T-helper 2 cell treated with Interferon-gamma antibody and Interleukin-4, amounts not matched to agents 100 ng/mL and 5 ng/mL, for 36 hours (primary cell): ENCODE results near the gene SURF4. TPM values are rescaled to one million over a fixed set of nuclear protein-coding genes. Genes with fewer than 3 reads are reported as not detected.
"Not testable (repeated sequence)": the region's sequence is repeated elsewhere in the genome, so short reads cannot be mapped to it uniquely, and the experiment has no call there.

Source experiments
- intact Hi-C: fragments of 100-400 bp; cut with micrococcal nuclease; formaldehyde crosslinking; loops from one replicate; pipeline ENCODE4 v1.15.1; 2023
- total RNA-seq: library from RNA; stranded (reverse); gene quantifications from 2 replicates; pipeline ENCODE4 v1.2.3, GENCODE V29; 2022

SURF4 gene
- total RNA-seq, 1 donor from 2014 or later = 205 TPM

DNA sequence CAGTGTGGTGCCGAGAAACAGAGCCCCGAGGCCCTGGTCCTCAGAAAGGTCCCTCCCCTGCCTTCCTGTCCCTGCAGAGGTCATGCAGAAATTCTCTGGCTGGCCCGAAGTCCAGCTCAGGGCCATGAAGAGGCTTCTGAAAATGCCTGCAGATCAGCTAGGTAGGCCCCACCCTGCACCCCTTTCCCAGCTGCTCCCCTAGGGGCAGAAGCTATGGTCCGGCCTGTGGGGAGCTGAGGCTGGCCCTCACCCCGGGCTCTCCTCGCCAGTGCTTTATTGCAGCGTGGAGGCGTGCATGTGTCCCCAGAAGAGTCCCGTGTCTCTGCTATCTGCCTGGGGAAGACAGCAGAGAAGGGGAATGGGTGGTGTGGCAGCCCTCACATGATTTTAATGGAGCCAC, 22.0 kb upstream of the SURF4 start:
- intact Hi-C loops = no loop called here

DNA sequence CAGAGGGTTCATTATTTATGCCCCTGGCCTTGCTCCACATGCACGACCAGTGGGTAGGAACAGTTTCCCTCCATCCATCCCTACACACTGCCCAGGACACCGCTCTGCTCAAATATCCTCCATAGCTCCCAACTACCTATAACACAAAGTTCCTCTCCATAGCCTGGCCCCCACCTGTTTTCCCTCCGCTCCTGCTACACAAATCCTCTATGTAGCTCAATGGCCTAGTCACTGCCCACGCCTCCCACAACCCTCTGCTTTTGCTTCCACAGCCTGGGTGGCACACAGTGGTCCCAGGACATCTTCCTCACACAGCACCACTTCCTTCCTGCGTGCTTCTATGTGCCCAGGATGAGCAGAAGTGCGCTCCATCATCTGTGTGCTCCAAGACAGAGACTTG, 21.5 kb upstream of the SURF4 start:
- intact Hi-C loops = no loop called here

DNA sequence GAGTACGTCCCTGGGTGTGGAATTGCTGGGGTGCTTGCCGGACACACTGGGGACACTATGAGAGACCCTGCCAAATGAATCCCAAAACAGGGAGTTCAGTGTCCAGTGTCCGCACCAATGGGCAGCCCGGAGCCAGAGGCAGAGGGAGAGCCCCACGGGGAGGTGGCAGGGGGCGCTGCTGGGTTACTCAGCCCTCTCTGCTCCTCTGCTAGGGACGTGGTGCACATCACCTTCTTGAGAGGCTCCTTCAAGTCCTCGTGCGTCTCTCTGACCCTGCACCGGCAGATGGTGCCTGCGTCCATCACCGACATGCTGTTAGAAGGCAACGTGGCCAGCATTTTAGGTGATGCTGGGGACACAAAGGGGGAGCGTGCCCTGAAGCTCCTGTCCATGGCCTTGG, 21.1 kb upstream of the SURF4 start:
- intact Hi-C loops = no loop called here

- intact Hi-C loops = no loop called here
These were observed 18.9 kb upstream of the SURF4 start for GRCh38 chr9:133394687-133395271.

DNA sequence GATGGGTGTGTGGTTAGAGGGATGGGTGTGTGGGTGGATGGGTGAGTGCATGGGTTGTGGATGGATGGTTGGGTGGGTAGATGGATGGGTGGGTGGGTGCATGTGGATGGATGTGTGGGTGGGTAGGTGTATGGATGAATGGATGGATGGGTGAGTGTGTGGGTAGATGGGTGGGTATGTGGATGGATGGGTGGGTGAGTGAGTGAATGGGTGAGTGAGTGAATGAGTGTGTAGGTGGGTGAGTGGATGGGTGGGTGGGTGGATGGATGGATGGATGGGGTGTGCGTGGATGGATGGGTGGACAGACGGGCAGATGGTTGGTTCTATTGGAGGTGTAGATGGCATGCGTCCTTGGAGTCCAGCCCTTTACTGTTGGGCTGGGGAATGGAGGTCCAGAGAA, 17.5 kb upstream of the SURF4 start:
- intact Hi-C loops = no loop called here

DNA sequence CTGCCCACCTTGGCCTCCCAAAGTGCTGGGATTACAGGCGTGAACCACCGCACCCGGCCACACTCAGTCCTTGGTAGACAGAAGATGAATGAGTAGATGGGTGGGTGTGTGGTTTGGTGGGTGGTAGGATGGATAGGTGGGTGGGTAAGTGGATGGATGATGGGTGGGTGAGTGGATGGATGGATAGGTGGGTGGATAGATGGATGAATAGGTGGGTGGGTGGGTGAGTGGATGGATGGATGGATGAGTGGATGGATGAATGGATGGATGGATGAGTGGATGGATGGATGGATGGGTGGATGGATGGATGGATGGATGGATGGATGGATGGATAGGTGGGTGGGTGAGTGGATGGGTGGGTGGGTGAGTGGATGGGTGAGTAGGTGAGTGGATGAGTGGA, 16.4 kb upstream of the SURF4 start:
- intact Hi-C loops = not testable (repeated sequence)

DNA sequence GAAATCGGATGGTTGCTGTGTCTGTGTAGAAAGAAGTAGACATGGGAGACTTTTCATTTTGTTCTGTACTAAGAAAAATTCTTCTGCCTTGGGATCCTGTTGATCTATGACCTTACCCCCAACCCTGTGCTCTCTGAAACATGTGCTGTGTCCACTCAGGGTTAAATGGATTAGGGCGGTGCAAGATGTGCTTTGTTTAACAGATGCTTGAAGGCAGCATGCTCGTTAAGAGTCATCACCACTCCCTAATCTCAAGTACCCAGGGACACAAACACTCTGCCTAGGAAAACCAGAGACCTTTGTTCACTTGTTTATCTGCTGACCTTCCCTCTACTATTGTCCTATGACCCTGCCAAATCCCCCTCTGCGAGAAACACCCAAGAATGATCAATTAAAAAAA, 15.6 kb upstream of the SURF4 start:
- intact Hi-C loops = not testable (repeated sequence)

GRCh38 chr9:133390713-133391112, 14.9 kb upstream of the SURF4 start:
- intact Hi-C loops = no loop called here

DNA sequence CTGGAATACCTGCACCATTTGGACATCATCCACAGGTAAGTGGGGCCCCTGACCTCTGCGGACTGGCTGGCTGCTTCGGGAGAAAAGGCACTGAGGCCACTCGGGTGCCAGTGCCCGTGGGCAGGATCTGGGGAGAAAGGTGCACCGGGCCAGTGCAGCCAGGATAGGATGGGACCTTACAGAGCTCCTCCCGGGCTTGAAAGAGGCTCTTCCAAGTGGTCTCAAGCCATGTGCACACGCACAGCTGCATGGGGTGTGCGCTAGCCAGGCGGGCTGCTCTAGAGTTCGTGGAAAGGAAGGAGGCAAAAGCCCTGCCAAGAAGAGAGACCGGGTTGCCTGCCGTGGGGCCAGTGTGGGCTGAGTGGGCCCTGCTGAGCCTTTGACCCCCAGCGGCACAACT, 13.7 kb upstream of the SURF4 start:
- intact Hi-C loops = no loop called here

- intact Hi-C loops = no loop called here
These were observed 13.2 kb upstream of the SURF4 start for GRCh38 chr9:133389025-133389557.

DNA sequence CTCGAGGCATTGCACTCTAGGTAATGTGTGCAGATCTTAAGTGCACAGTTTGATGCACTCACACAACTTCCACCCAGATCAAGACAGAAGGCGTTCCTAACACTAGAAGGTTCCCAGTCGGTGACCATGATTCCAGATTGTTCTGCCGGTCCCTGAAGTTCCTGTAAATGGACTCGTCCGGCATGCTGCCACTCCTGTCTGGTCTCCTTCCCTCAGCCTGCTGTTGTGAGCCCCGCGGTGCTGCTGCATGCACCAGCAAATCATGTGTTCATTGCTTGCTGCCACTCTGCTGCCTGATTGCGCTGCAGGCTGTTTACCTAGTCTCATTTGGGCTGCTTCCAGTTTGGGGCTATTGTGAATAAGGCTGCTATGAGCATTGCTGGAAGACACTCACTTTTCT, 11.8 kb upstream of the SURF4 start:
- intact Hi-C loops = no loop called here

GRCh38 chr9:133386338-133386737, 10.5 kb upstream of the SURF4 start:
- intact Hi-C loops = no loop called here

GRCh38 chr9:133385452-133385851, 9.6 kb upstream of the SURF4 start:
- intact Hi-C loops = no loop called here

DNA sequence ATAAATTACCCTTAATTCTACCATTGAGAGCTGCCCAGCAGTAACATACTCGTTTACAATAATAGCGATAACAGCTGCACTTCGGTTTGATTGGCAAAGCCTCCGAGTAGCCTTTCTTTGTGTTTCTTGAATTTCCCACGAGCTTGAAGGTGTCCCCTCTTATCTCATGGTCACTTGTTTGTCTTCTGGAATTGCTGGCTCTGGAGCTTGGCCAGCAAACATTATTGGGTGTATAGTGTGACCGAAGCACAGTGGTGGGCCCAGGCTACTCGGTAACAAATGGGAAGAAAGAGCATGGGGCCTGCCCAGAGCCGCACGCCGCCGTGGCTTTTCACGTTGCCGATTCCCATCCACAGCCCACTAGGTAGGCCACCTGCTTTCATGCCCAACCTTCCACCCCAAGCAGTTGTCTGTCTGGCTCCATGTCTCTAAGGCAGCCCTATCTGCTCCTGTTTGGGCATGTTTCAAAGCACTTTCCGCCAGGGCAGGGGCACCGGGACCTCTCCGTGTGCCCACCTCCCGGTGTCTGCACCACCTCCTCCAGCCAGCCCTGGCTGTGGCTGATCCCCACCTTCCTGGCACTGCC, 9.0 kb upstream of the SURF4 start:
- intact Hi-C loops = no loop called here

- intact Hi-C loops = no loop called here
These were observed 7.6 kb upstream of the SURF4 start for GRCh38 chr9:133383438-133383837.

DNA sequence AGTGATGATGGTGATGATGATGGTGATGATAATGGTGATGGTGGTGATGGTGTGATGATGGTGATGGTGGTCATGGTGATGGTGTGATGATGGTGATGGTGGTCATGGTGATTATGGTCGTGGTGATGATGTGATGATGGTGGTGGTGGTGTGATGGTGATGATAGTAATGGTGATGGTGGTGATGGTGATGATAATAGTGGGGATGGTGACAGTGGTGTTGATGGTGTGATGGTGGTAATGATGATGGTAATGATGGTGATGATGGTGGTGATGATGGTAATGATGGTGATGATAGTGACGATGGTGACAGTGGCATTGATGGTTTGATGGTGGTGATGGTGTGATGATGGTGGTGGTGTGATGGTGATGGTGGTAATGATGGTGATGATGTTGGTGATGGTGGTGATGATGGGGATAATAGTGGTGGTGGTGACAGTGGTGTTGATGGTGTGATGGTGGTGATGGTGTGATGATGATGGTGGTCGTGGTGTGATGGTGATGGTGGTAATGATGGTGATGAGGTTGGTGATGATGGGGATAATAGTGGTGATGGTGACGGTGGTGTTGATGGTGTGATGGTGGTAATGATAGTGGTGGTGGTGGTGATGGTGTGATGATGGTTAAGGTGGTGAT, 6.8 kb upstream of the SURF4 start:
- intact Hi-C loops = no loop called here

GRCh38 chr9:133380734-133381133, 4.9 kb upstream of the SURF4 start:
- intact Hi-C loops = no loop called here

DNA sequence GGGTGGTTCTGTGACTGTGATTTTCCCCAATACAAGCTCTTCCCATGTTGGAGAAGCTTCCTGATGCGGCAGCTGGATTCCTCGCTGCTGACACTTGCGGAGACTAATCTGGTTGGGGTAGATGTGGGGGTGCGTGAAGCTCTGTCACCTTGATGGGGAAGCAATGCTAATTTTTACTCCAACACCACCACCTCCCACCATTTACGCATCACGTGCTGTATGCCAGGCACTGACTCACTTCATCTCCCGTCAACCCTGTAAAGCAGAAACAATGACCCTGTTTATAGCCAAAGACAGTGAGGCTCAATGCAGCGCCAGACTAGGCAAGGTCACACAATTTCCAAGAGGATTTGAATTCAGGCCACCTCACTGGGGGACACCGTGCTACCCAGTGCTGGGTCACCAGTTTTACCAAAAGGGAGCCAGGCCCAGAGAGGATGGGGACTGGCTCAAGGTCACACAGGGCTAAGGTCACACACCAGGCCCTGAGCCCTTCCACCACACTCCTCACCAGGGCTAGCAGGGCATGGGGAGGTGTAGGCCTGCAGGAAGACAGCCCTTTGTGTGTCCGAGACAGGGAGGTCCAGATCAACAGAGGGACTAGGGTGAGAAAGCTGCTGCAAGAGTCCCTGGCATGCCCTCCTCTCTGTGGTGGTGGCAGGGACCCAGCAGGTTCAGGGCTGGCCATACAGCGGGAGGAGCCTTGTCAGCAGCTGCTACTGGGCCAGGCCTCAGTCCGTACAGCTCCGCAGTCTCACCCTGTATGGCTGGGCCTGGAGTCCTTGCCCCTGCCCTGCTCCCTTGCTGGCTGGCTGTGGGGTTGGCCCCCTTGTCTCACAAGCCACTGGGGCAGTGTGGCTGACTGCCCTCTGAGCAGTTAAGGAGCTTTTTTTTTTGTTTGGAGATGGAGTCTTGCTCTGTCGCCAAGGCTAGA, 3.6 kb upstream of the SURF4 start:
- intact Hi-C loops = loop anchor here (10.0 kb wide), 1 partner anchor 195 kb away; no protein-coding TSS in a partner anchor

- intact Hi-C loops = loop anchor here (10.0 kb wide), 1 partner anchor 194 kb away; no protein-coding TSS in a partner anchor
These were observed 2.6 kb upstream of the SURF4 start for GRCh38 chr9:133378408-133378962.

GRCh38 chr9:133377721-133378216, 1.9 kb upstream of the SURF4 start:
- intact Hi-C loops = loop anchor here (10.0 kb wide), 1 partner anchor 193 kb away; no protein-coding TSS in a partner anchor

DNA sequence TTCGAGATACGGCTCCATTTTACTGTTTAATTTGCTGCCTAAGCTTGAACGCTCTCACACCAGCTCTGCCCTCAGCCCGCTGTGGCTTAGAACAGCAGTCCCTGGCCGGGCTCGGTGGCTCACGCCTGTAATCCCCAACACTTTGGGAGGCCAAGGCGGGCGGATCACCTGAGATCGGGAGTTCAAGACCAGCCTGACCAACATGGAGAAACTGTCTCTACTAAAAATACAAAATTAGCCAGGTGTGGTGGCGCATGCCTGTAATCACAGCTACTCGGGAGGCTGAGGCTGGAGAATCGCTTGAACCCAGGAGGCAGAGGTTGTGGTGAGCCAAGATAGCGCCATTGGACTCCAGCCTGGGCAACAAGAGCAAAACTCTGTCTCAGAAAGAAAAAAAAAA, 1.4 kb upstream of the SURF4 start:
- intact Hi-C loops = loop anchor here (10.0 kb wide), 1 partner anchor 192 kb away; no protein-coding TSS in a partner anchor
